GM12878 (cell line): ENCODE measurements around the gene LSR. TPM values are rescaled to one million over a fixed set of nuclear protein-coding genes. Genes with fewer than 3 reads are reported as not detected.

Experiments
- ATAC-seq: fragments of 200-7000 bp; cut with Tn5 transposase; 3 replicates; pipeline ENCODE4 v1.9.1; 2020; ENCODE audit warnings: mild to moderate bottlenecking, moderate library complexity
- BruUV-seq: library from RNA; stranded (reverse); fragments of 400-500 nt; replicated peaks from 2 replicates; lab custom pipeline; 2021; lab: Mats Ljungman, UMichigan
- CTCF ChIA-PET: fragments of 300-600 bp; sonication (Branson Sonifier 250); formaldehyde crosslinking; extraction: SDS; loops from one replicate; lab custom pipeline; 2021; ENCODE audit warnings: inconsistent platforms; lab: Yijun Ruan, JAX
- POLR2A ChIA-PET: fragments of 350-600 bp; formaldehyde crosslinking; extraction: SDS; loops from one replicate; lab custom pipeline; 2021; ENCODE audit warnings: inconsistent platforms; lab: Charles Lee
- RAD21 ChIA-PET: fragments of 300-600 bp; sonication (Branson Sonifier 250); formaldehyde crosslinking; loops from one replicate; lab custom pipeline; 2023; ENCODE audit warnings: antibody characterized with exemption; ENCODE audit not compliant: unreplicated experiment; lab: Charles Lee
- SMC1A ChIA-PET: fragments of 300-600 bp; sonication (Branson Sonifier 250); formaldehyde crosslinking; loops from one replicate; lab custom pipeline; 2023; ENCODE audit not compliant: unreplicated experiment, uncharacterized antibody; lab: Charles Lee
- DNase-seq: peaks from one replicate; pipeline ENCODE4 v3.0.0-alpha.2; 2011; ENCODE audit warnings: low read depth, low spot score
- FAIRE-seq: peaks from 3 replicates; lab custom pipeline; 2011; peaks lifted over from hg19 to GRCh38; lab: Jason Lieb, UNC
- H2AFZ ChIP-seq: 2 replicates; pipeline ENCODE4 v1.6.0; 2011; ENCODE audit warnings: low read depth, low read length, control low read depth; ENCODE audit not compliant: control insufficient read depth
- H3K27ac ChIP-seq: 2 replicates; pipeline ENCODE4 v1.5.1; 2011; ENCODE audit warnings: control low read depth; ENCODE audit not compliant: control insufficient read depth, insufficient read depth
- H3K27me3 ChIP-seq, 2 experiments: replicated peaks in 1 of 2; 2 replicates each; pipeline versions ENCODE4 v1.6.0 to v1.6.1; 2011; ENCODE audit warnings: low read length in 1 of 2; ENCODE audit not compliant: control insufficient read depth in 2 of 2, insufficient read depth in 2 of 2
- H3K36me3 ChIP-seq, 2 experiments: 2 replicates each; pipeline ENCODE4 v1.5.1; 2011; ENCODE audit warnings: low read length in 1 of 2; ENCODE audit not compliant: control insufficient read depth in 2 of 2, insufficient read depth in 2 of 2
- H3K4me1 ChIP-seq: 2 replicates; pipeline ENCODE4 v1.6.1; 2011; ENCODE audit warnings: mild to moderate bottlenecking, low read length, moderate library complexity, mixed read lengths; ENCODE audit not compliant: control insufficient read depth, insufficient read depth
- H3K4me2 ChIP-seq: 2 replicates; pipeline ENCODE4 v1.6.0; 2011; ENCODE audit warnings: control low read depth; ENCODE audit not compliant: control insufficient read depth, insufficient read depth
- H3K4me3 ChIP-seq: fragments of 200-600 bp; sonication (generic); 2 replicates; pipeline ENCODE4 v1.5.1; 2016
- H3K79me2 ChIP-seq: 2 replicates; pipeline ENCODE4 v1.6.0; 2011; ENCODE audit warnings: low read length; ENCODE audit not compliant: control insufficient read depth, insufficient read depth
- H3K9ac ChIP-seq: 2 replicates; pipeline ENCODE4 v1.8.0; 2011; ENCODE audit warnings: low read length, control low read depth, mixed read lengths; ENCODE audit not compliant: control insufficient read depth, insufficient read depth
- H3K9me3 ChIP-seq: replicated peaks from 3 replicates; pipeline ENCODE4 v1.5.1; 2011; ENCODE audit warnings: mild to moderate bottlenecking, low read length; ENCODE audit not compliant: control insufficient read depth, insufficient read depth
- H4K20me1 ChIP-seq: 2 replicates; pipeline ENCODE4 v1.6.0; 2011; ENCODE audit not compliant: control insufficient read depth, insufficient read depth
- BACH1 ChIP-seq: fragments of 450-650 bp; IDR thresholded peaks from 2 replicates; pipeline ENCODE4 v1.6.1; 2017; ENCODE audit warnings: mild to moderate bottlenecking, borderline replicate concordance
- DPF2 ChIP-seq: fragments of 450-650 bp; IDR thresholded peaks from 2 replicates; pipeline ENCODE4 v1.6.1; 2017; ENCODE audit warnings: mild to moderate bottlenecking
- E2F8 ChIP-seq: fragments of 450-650 bp; IDR thresholded peaks from 2 replicates; pipeline ENCODE4 v1.6.1; 2018; ENCODE audit warnings: mild to moderate bottlenecking, low read depth, moderate library complexity; ENCODE audit not compliant: partially characterized antibody
- EGR1 ChIP-seq, 2 experiments: IDR thresholded peaks; 1 replicate in 1 of 2; 2 replicates in 1 of 2; pipeline ENCODE4 v1.6.1; 2011 to 2012; ENCODE audit warnings: low read depth in 2 of 2, low read length in 2 of 2, borderline replicate concordance in 1 of 2, mild to moderate bottlenecking in 1 of 2, moderate library complexity in 1 of 2
- IKZF1 ChIP-seq: fragments of 450-650 bp; conservative IDR thresholded peaks from 2 replicates; pipeline ENCODE4 v1.6.1; 2017; ENCODE audit warnings: antibody characterized with exemption, mild to moderate bottlenecking
- TARDBP ChIP-seq: IDR thresholded peaks from 2 replicates; pipeline ENCODE4 v1.6.1; 2016; ENCODE audit warnings: borderline replicate concordance
- YY1 ChIP-seq: IDR thresholded peaks from 2 replicates; pipeline ENCODE4 v1.6.1; 2011; ENCODE audit warnings: low read depth, mild to moderate bottlenecking, low read length
- ZBTB40 ChIP-seq: fragments of 450-650 bp; IDR thresholded peaks from 2 replicates; pipeline ENCODE4 v1.6.1; 2016; ENCODE audit warnings: mild to moderate bottlenecking, moderate library complexity, borderline replicate concordance
- ZNF384 ChIP-seq: IDR thresholded peaks from 2 replicates; pipeline ENCODE4 v1.6.1; 2012; ENCODE audit warnings: low read depth, mild to moderate bottlenecking, low read length, improper control_type of control experiment, borderline replicate concordance
- WGBS: methylation state at CpG from one replicate; pipeline ENCODE4 v1.1.6; 2016; ENCODE audit warnings: low lambda C conversion rate; ENCODE audit not compliant: insufficient replicate concordance, insufficient coverage; ENCODE audit errors: missing lambda C conversion rate; 5-methylcytosine and 5-hydroxymethylcytosine counted together
- in situ Hi-C: fragments of 300-500 bp; cut with MboI; formaldehyde crosslinking; loops from 9 replicates; pipeline ENCODE4 v1.14.3; 2018; ENCODE audit warnings: mixed read lengths
- intact Hi-C: fragments of 100-400 bp; cut with micrococcal nuclease; formaldehyde crosslinking; loops from one replicate; pipeline ENCODE4 v1.14.2; 2022; ENCODE audit not compliant: unreplicated experiment
- polyA plus RNA-seq, 11 experiments: library from polyadenylated mRNA; depleted of rRNA in 4 of 11; unstranded in 6 of 11; stranded (reverse) in 5 of 11; fragments of >200 nt; fragmentation: Nextera tagmentation in 4 of 11; fragmentation: Illumina TruSeq in 1 of 11; extraction: Ambion mirVana in 4 of 11; extraction: Trizol in 1 of 11; gene quantifications; 1 replicate in 1 of 11; 2 replicates in 10 of 11; pipeline versions ENCODE4 v1.2.1 to v1.2.3, GENCODE V29; 2011 to 2016; ENCODE audit warnings: inconsistent platforms in 2 of 11, missing spikeins in 2 of 11, low read depth in 1 of 11
- total RNA-seq, 4 experiments: library from RNA; depleted of rRNA in 3 of 4; stranded (reverse); fragments of >200 nt in 3 of 4; fragmentation: Illumina TruSeq in 1 of 4; extraction: Trizol in 1 of 4; gene quantifications; 2 replicates each; pipeline versions ENCODE4 v1.2.1 to v1.2.3, GENCODE V29; 2013 to 2021

LSR gene
- total and polyA plus RNA-seq, 10 of the 15 experiments (the other 5 are each of a cell fraction or from before 2014, with no cell fraction given) = 0.26 to 53.9 (median 26.3) TPM

GRCh38 chr19:35231956-35232645, 16.7 kb upstream of the LSR start:
- ATAC-seq = no peak
- WGBS = 36% methylated on average over 14 of the region's 14 CpGs
- no peaks in the 10 kb centered on the region for H3K4me1 ChIP-seq
- no peaks in the 10 kb centered on the region; the same call in 2 of the 3 replicates for H3K9me3 ChIP-seq
- SMC1A ChIA-PET = no interaction called here
- no peak overlapping the region for H2AFZ ChIP-seq
- TF ChIP-seq IKZF1 (no peak), DPF2 (no peak)
- TF ChIP-seq, all 136 proteins: peak for 0
- H3K79me2 ChIP-seq = no peaks in the 10 kb centered on the region
- H4K20me1 ChIP-seq = no peaks in the 10 kb centered on the region
- DNase-seq = no peak
- BruUV-seq = no TSS peak
- ChIA-PET CTCF (no interaction called here), RAD21 (no interaction called here), POLR2A (no interaction called here)
- no peaks in the 10 kb centered on the region for H3K27me3 ChIP-seq
- H3K36me3 ChIP-seq = no peaks in the 10 kb centered on the region
- FAIRE-seq = no peak
- in situ Hi-C loops (no loop called here), intact Hi-C loops (no loop called here)
- no peak overlapping the region for H3K4me2 ChIP-seq
- no peak overlapping the region for H3K27ac ChIP-seq
- H3K4me3 ChIP-seq = no peak overlapping the region
- no peak overlapping the region for H3K9ac ChIP-seq

GRCh38 chr19:35232912-35233311, 15.9 kb upstream of the LSR start:
- FAIRE-seq (peak; percentile 27), ATAC-seq (no peak), DNase-seq (no peak)
- ChIA-PET POLR2A (no interaction called here), CTCF (interaction anchor here (1.5 kb wide), 1 partner anchor 97 kb away, joined by 5 read pairs; no protein-coding TSS in a partner anchor), SMC1A (no interaction called here), RAD21 (interaction anchor here (1.0 kb wide), 1 partner anchor 91 kb away, joined by 4 read pairs; no protein-coding TSS in a partner anchor)
- no peak overlapping the region for H3K27ac ChIP-seq
- no peak overlapping the region for H3K9ac ChIP-seq
- H3K4me3 ChIP-seq = no peak overlapping the region
- no peaks in the 10 kb centered on the region; the same call in 2 of the 3 replicates for H3K9me3 ChIP-seq
- no TSS peak for BruUV-seq
- WGBS = 7% methylated on average over 5 of the region's 5 CpGs
- no peak overlapping the region for H2AFZ ChIP-seq
- H3K36me3 ChIP-seq = no peaks in the 10 kb centered on the region
- H3K4me2 ChIP-seq = no peak overlapping the region
- in situ Hi-C loops = no loop called here
- intact Hi-C loops = no loop called here
- no peaks in the 10 kb centered on the region for H4K20me1 ChIP-seq
- H3K27me3 ChIP-seq = no peaks in the 10 kb centered on the region
- no peaks in the 10 kb centered on the region for H3K79me2 ChIP-seq
- no peaks in the 10 kb centered on the region for H3K4me1 ChIP-seq
- TF ChIP-seq E2F8 = no peak
- TF ChIP-seq BACH1 = no peak
- TF ChIP-seq ZBTB40 = no peak
- no peak for TF ChIP-seq EGR1 (IDR thresholded peaks at IDR 0.05; ENCODE audit: borderline replicate concordance in 1 of 2, low read depth in 2 of 2, low read length in 2 of 2)
- no peak for TF ChIP-seq YY1
- no peak for TF ChIP-seq ZNF384
- TF ChIP-seq TARDBP = no peak
